Stimulated activated CD4-positive, alpha-beta T cell treated with anti-CD3 and anti-CD28 coated beads, Interleukin-2, amount 100 ng/mL, for 48 hours (primary cell): ENCODE measurements around the gene HOXC12.
A peak's percentile ranks its signal among the peaks of the same experiment; 100 is the strongest.

ENCODE experiments used
- DNase-seq, 2 donors: peaks; one replicate each; pipeline ENCODE4 v3.0.0-alpha.2; 2020

The HOXC12 gene

DNA sequence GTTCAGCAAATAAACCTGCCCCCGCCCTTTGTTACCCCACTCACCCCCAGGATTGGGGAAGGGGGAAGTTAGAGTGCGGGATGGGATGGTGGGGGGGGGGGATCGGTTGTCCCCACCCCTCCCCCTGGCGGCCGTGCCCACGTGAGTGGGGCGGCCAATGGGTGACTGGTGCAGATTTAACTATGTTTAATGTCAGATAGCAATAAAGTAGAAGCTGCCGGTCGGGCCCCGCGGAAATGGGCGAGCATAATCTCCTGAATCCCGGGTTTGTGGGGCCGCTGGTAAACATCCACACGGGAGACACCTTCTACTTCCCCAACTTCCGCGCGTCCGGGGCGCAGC is at the start of gene HOXC12:
Gene HOXC12 (plus strand): TSS at position 210 of the 342 bp plus-strand sequence. CDS start 27 bp downstream, at position 237.
- DNase-seq: no peak

DNA sequence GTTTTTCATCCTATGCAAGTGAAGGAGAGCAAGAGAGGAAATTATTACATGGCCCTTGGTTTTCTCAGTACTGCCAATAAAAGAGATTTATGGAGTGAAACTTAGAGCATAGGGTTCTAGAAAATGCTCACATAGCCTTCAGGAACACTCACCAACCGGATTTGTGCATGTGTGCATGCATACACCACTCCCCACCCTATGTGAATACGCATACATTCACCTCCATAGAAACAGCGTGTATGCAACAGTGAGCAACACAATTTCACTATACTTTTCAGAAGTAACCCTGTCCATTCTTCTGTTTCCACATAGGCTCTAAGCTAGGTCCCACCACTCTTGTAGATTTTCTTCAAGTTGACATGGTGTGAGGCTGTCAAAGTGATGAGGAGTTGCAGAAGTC is 47.6 kb upstream of the HOXC12 start:
- DNase-seq: no peak

DNA sequence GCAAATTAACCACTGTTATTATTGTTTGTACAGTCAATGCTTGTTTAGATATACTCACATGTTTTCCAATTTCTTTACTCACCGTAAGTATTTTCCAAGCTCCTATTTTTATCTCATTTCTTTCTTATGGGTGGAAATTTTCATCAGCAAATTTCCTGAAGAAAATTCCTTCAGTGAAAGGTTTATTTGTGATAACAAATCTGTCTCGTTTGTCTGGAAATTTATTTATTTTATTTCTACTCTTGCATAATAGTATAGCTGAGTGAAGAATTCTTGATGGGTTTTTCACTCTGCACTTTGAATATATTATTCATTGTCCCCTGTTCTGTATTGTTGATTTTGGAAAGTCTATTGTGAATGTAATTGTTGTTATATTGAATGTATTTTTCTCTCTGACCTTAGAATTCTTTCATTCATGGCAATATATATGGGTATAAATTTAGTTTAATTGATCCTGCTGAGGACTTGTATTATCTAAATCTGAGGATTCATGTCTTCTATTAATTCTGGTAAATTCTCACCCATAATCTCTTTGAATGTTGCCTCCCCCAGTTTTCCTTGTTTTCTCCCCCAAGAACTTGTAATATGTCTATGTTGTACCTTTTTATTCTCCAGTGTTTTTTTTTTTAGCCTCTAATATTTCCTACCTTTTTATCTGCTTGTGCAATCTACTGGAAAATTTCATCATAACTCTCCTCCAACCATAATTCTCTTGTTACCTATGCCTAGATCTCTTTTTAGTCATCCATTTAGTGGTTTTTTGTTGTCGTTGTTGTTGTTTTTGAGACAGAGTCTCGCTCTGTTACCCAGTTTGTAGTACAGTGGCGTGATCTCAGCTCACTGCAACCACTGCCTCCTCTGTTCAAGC is 37.7 kb upstream of the HOXC12 start:
- DNase-seq: no peak

GRCh38 chr12:53924521-53925405 is 29.9 kb upstream of the HOXC12 start:
- DNase-seq: no peak

- no peak for DNase-seq
These were observed 27.3 kb upstream of the HOXC12 start for GRCh38 chr12:53927220-53928029.

- DNase-seq: no peak
These were observed 26.5 kb upstream of the HOXC12 start for GRCh38 chr12:53928054-53928835.

DNA sequence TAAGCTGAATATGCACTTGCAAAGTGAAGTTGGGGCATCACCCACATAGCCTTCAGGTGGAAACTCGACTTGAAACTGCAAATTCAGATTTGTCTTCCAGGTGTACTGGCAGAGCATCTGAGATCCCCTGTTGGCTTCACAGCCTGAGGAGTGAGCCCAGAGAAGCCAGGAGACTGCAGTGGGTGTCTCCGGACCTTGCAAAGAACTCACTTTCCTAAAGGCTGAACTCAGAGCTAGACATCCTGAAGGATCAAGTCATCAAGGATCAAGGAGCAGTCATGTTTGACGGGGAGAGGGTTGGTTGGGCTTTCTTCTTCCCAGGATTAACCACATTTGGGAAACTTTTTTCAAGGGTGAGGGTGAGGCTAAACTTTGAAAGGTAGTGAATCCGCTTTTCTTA is 25.2 kb upstream of the HOXC12 start:
- DNase-seq: no peak

DNA sequence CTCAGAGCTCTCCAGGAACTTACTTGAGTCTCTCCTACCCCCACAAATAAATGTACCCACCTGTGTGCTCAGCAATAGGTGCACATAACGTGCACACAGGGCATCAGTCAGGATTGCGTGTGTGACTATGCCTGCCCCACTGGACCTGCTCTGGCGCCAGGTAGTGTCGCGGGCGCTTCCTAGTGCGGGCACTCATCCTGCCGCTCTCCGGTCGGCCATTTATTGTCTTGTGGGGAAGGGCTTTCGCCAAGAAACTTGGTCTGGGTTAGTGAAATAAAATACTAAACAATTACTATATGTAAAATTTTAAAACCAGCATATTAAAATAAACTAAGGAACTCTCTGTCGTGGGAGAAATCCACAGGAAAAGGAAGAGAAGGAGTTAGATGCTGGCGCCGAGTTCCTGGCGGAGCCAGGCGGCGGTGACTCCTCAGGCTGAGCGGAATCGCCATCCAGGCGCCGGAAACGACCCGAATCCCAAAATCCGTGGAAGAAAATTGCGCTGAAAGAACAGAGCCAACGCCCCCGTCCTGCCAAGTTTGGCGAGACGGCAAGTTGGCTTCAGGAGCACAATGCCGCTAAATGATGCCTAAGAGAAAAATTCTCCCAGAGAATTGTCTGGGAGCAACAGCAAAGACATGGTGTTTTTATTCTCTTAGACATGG is 24.0 kb upstream of the HOXC12 start:
- no peak for DNase-seq

DNA sequence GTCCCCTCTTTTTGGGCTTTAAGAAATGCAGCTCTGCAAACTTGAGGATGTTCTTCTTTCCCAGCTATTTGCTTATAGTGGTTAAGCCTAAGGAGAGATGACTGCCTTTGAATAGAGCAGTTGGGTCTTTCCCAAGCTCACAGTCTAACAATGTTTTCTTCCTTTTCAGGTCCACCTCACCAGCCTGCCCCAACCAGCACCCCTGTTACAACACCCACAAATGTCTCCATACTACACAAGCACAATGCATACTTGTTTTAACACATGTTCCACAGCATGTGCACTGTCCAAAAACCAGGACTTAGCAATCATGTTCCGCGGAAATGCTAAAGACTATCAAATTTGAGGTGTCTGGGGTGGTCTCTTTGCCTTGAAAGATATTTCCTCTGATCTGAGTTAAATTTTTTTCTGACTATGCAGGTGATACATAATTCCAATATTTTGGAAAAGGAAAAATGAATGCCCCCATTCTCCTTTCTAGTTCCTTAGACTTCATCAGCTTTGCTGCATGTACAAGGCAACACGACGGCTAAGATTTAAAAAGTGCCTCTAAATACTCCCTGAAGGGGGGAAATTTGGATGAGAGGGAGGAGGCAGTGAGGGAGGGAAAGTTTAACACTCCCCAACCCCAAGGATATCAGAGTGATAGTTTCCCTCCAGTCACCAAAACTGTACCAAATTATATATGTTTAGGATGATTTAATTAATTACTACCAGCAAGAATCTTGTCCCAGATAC is 22.7 kb upstream of the HOXC12 start:
- DNase-seq: no peak

DNA sequence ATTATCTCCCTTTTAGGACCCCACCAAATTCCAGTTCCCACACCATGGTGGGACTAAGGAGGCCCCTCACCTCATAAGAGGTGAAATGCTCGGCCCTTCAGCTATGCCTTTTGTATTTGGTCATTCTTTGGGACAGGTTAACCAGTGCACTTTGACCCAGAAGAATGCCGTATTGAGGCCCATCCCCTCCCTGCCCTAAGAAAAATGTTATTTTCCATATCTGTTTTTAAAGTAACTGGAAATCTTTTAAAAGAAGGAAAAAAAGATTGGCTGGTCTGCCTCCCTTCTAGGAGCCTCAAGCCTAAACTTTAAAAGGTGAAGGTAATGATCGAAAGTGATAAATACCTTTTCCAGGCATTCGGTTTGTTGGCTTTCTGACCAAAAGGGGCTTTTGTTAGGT is 21.8 kb upstream of the HOXC12 start:
- no peak for DNase-seq

DNA sequence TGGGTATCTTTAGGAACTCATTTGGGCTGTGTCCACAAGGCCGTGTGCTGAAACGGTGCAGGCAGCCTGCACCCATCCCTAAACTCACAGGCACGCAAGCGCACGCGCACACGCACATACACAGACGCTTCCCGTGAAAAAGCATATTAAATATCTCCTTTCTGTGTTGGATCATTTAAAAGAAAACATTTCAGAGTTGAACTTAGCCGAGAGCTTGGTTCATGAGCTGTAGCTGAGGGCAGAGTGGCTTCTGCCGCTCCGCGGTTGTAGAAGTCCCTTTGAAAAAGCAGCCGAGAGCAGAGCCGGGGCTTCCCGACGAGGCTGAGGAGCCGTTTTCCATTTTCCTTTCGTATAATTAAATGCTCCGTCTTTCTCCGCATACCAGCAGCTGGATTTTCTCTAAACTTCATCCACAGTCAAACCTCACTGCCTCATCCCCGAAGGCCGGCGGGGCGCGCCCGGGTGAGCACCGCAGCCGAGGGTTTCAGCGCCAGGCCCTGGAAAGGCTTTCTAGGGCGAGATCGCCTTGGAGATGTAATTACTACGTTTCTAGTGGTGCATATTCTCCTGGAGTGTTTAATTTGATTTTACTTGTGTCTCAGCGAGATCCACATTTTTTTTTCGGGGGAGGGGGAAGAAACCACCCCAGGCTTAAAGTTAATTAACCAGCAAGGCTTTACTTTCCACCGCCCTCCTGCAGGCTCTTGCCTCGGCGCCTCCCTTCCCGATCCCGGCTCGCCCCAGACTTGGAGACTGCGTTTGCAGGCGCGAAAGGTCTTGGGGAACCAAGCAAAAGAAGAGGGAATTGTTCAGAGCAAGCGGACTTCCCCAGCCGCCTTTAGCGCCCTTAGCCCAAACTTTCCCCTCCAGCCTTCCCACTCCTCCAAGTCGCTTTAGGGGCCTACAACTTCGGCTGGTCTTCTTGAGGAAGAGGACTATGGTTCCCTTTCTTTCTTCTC is 19.0 kb upstream of the HOXC12 start:
- DNase-seq: no peak

DNA sequence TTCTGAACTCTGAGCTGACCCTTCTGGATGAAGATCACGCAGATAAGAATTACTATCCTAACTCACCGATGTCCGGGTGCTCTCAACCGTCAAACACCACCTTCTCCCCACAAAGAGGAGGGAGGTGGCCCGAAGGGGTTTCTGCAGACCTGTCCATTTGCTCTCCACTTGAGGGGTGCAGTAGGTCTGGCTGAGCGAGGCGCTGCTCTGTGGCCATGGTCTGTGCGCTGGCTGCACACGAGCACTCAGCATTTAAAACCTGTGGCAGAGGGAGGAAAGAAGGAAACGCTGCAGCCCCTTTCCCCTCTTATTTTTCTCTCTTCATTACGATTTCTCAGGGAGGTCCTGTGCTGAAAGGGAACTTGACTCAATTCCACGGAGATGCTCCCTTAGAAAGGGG is 17.6 kb upstream of the HOXC12 start:
- DNase-seq: no peak

GRCh38 chr12:53937596-53938325 is 16.9 kb upstream of the HOXC12 start:
- DNase-seq: no peak

DNA sequence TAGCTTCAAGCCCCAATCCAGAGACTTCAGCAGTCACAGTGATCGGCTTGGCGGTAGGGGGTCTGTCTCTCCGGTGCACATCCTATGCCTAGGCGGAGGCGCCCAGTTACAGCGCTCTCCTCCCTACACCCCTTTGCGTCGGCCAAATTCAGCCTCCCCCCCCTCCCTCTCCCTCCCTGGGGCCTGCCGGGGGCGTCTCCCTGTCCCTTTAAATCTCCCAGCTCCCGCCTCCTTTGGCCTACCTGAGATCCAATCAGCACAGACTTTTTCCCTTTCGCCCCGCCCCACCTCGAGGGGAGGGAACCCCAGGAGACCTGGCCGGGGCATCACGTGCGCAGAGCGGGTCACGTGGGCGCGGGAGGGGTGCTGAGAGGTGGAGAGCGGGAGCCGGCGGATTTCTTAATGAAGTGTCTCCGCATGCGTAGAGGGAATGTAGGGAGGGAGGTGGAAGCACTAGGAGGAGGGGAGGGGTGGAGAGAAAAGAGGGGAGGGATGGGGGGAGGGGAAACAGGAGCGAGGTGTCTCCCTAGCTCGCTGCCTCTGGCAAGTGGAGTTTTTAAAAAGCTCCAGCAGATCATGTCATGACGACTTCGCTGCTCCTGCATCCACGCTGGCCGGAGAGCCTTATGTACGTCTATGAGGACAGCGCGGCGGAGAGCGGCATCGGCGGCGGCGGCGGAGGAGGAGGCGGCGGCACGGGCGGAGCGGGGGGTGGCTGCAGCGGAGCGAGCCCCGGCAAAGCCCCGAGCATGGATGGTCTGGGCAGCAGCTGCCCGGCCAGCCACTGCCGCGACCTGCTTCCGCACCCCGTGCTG is 16.2 kb upstream of the HOXC12 start, which contains the start of gene HOXC13:
Gene HOXC13 (plus strand): TSS at position 506 of the 815 bp plus-strand sequence. CDS start 76 bp downstream, at position 582.
- DNase-seq: peak in 1 of 2 donors; percentile 34

GRCh38 chr12:53939141-53940108 is 15.3 kb upstream of the HOXC12 start:
- DNase-seq: no peak

DNA sequence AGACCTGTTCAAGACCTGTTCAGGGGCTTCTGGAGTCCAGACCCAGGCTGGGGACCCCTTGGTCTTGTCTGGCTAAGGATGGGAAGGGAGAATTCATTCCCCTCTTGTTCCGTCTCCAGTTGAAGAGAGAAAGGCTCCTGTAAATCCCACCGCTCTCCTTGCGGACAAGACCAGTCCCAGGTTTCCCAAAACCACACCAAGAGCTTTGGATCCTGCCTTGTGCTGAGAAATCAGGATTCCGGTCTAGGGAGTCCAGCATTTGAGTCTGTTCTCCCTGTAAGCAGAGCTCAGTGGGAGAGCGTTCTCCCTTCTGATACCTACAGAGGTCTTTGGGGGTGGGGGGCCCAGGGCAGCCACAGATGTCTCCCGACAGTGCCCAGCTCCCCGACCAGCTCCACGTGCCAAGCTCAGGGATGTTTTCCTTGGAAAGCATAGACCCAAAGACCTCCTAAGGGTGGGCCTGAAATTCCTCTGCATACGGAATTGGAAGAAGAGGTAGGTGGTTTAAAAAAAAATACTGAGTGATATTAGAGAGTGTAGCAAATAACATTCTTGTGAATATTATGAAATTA is 14.2 kb upstream of the HOXC12 start:
- DNase-seq: no peak
